ENCODE measurements around the gene HOXB1. TPM values are rescaled to one million over a fixed set of nuclear protein-coding genes. Genes with fewer than 3 reads are reported as not detected.

The HOXB1 gene
- total and polyA plus RNA-seq, 2 donors (not counting 3 experiments of a cell fraction or from before 2014, with no cell fraction given), result not detected

GRCh38 chr17:48529683-48530009 lies 1.2 kb downstream of the HOXB1 start:
- CTCF ChIA-PET, result interaction anchor here (0.5 kb wide), 1 partner anchor 8 kb away, joined by 4 read pairs; no protein-coding TSS in a partner anchor
- dilution Hi-C loops (cut with MboI; ENCODE audit: extremely low pct_ligation_motif_present, low sequenced_read_pairs), result no loop called here

More at GRCh38 chr17:48529683-48530009, 1.2 kb downstream of the HOXB1 start:
- no peak for FAIRE-seq
- Histone ChIP-seq H3K79me2 (ENCODE audit: control insufficient read depth, insufficient read depth, low read length) (no peaks in the 10 kb centered on the region), H3K4me2 (ENCODE audit: insufficient read depth, low read length) (no peak overlapping the region), H3K9ac (replicated peaks; ENCODE audit: extremely low read depth, insufficient read depth, low read length) (no peak overlapping the region), H2AFZ (ENCODE audit: low read depth, low read length) (no peak overlapping the region), H3K9me1 (replicated peaks; ENCODE audit: control insufficient read depth, extremely low read depth, insufficient read depth, low read length) (no peaks in the 10 kb centered on the region), H3K4me1 (ENCODE audit: control insufficient read depth, extremely low read depth, insufficient read depth, low read length) (no peaks in the 10 kb centered on the region), H3K36me3 (ENCODE audit: control insufficient read depth in 2 of 2, extremely low read depth in 1 of 2, insufficient read depth in 2 of 2, low read length in 2 of 2) (no peaks in the 10 kb centered on the region), H4K20me1 (replicated peaks; ENCODE audit: control insufficient read depth, extremely low read depth, insufficient read depth, low read length) (no peaks in the 10 kb centered on the region), H3K4me3 (replicated peaks in 1 of 3; ENCODE audit: insufficient read depth in 1 of 3, low read depth in 1 of 3, low read length in 3 of 3) (no peak overlapping the region), H3K27me3 (ENCODE audit: control insufficient read depth in 2 of 2, insufficient read depth in 2 of 2, low read length in 2 of 2) (peaks cover 16 to 18% of the 10 kb centered on the region in 2 experiments), H3K27ac (ENCODE audit: insufficient read depth, low read depth, low read length) (no peak overlapping the region), H3K9me3 (replicated peaks; ENCODE audit: control insufficient read depth, insufficient read depth, low read length) (no peaks in the 10 kb centered on the region)
- no TSS peak for BruUV-seq (replicated peaks)
- intact Hi-C loops (cut with micrococcal nuclease), result no loop called here
- POLR2A ChIA-PET, result no interaction called here
- no peak for DNase-seq (ENCODE audit: low read depth, low spot score)
- no peak for TF ChIP-seq CTCF (IDR thresholded peaks at IDR 0.05; ENCODE audit: extremely low read depth in 1 of 2, insufficient read depth in 1 of 2, low read depth in 1 of 2, low read length in 2 of 2)
- no peak for TF ChIP-seq JUN (IDR thresholded peaks at IDR 0.05; ENCODE audit: borderline replicate concordance, insufficient read depth, insufficient read length, low read depth)
- no peak for TF ChIP-seq FOS (IDR thresholded peaks at IDR 0.05; ENCODE audit: borderline replicate concordance, insufficient read depth, low read length)
- no peak for TF ChIP-seq MYC (IDR thresholded peaks at IDR 0.05; ENCODE audit: low read depth, low read length)
- no peak for TF ChIP-seq GATA2 (IDR thresholded peaks at IDR 0.05; ENCODE audit: insufficient read depth, insufficient read length, low read depth, low read length)
- no peak for TF ChIP-seq MAX (IDR thresholded peaks at IDR 0.05; ENCODE audit: insufficient read depth, insufficient read length)
- no peak for TF ChIP-seq EZH2 (IDR thresholded peaks at IDR 0.05; ENCODE audit: borderline replicate concordance, low read depth, low read length, severe bottlenecking)
- TF ChIP-seq POLR2AphosphoS5 (IDR thresholded peaks at IDR 0.05; ENCODE audit: insufficient read depth, low read depth, low read length), result no peak
- TF ChIP-seq POLR2A (IDR thresholded peaks at IDR 0.05; ENCODE audit: low read depth, low read length), result no peak
